ENCODE measurements around the gene AFAP1. TPM values are rescaled to one million over a fixed set of nuclear protein-coding genes. Genes with fewer than 3 reads are reported as not detected.

AFAP1 gene
- total and polyA plus RNA-seq, 2 experiments from 2014 or later, result 10.5 to 31.9 TPM

DNA sequence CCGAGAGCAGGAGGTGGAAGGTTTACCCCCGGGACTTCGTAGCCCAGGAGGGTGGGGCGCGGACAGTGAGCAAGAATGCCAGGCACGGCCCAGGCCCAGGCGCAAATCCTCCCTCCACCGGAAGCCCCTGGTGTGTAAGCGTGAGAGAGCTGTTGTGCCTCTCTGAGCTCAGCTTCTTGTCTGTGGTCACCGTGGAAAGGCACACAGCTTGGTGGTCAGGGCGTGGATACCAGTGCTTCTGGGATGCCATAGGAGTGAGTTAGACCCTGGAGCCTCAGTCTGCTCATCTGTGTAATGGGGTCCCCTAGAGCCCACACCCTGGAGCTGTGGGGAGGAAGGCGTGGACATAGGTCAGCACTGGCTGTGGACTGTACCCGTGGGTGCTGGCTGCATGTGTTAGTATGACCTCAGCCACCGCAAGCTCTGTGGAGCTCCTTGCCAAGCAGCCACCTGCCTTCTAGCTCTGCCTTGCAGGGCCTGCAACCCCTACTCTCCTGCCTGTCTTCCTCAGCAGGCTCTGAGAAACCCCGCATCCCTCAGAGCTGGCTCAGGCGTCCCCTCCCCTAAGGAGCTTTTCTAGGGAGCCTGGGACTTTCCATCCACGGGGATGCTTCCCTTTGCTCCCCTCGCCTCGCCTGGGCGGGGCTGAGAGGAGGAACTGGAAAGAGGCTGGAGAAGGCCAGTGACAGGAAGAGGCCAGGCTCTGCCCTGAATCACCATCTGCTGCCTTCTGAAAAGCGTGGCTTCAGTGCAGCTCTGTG, 28.0 kb upstream of the AFAP1 start:
- DNase-seq (ENCODE audit: low read depth in 1 of 2, low spot score in 1 of 2), result peak in 1 of 2 donors; percentile 62
- Histone ChIP-seq H3K9me3 (ENCODE audit: low read depth) (no peaks in the 10 kb centered on the region), H3K4me1 (ENCODE audit: low read depth) (peaks cover 18% of the 10 kb centered on the region), H3K27ac (no peak overlapping the region), H3K36me3 (no peaks in the 10 kb centered on the region), H3K4me3 (no peak overlapping the region), H3K27me3 (no peaks in the 10 kb centered on the region)
- TF ChIP-seq, protein P1, sequence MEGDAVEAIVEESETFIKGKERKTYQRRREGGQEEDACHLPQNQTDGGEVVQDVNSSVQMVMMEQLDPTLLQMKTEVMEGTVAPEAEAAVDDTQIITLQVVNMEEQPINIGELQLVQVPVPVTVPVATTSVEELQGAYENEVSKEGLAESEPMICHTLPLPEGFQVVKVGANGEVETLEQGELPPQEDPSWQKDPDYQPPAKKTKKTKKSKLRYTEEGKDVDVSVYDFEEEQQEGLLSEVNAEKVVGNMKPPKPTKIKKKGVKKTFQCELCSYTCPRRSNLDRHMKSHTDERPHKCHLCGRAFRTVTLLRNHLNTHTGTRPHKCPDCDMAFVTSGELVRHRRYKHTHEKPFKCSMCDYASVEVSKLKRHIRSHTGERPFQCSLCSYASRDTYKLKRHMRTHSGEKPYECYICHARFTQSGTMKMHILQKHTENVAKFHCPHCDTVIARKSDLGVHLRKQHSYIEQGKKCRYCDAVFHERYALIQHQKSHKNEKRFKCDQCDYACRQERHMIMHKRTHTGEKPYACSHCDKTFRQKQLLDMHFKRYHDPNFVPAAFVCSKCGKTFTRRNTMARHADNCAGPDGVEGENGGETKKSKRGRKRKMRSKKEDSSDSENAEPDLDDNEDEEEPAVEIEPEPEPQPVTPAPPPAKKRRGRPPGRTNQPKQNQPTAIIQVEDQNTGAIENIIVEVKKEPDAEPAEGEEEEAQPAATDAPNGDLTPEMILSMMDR (IDR thresholded peaks at IDR 0.05; ENCODE audit: low read depth, low read length), result no peak

GRCh38 chr4:7967063-7967440, 27.4 kb upstream of the AFAP1 start:
- Histone ChIP-seq H3K4me3 (no peak overlapping the region), H3K27ac (no peak overlapping the region), H3K36me3 (no peaks in the 10 kb centered on the region), H3K27me3 (no peaks in the 10 kb centered on the region), H3K9me3 (ENCODE audit: low read depth) (no peaks in the 10 kb centered on the region), H3K4me1 (ENCODE audit: low read depth) (peaks cover 18% of the 10 kb centered on the region)
- no peak for DNase-seq (ENCODE audit: low read depth in 1 of 2, low spot score in 1 of 2)
- TF ChIP-seq, protein P1 (IDR thresholded peaks at IDR 0.05; ENCODE audit: low read depth, low read length), result no peak

GRCh38 chr4:7966281-7967062, 26.8 kb upstream of the AFAP1 start:
- H3K27ac ChIP-seq, result no peak overlapping the region
- peaks cover 18% of the 10 kb centered on the region for H3K4me1 ChIP-seq (ENCODE audit: low read depth)
- TF ChIP-seq, protein P1 (IDR thresholded peaks at IDR 0.05; ENCODE audit: low read depth, low read length), result no peak
- H3K36me3 ChIP-seq, result no peaks in the 10 kb centered on the region
- H3K9me3 ChIP-seq (ENCODE audit: low read depth), result no peaks in the 10 kb centered on the region
- no peaks in the 10 kb centered on the region for H3K27me3 ChIP-seq
- no peak overlapping the region for H3K4me3 ChIP-seq
- no peak for DNase-seq (ENCODE audit: low read depth in 1 of 2, low spot score in 1 of 2)

- Histone ChIP-seq H3K9me3 (ENCODE audit: low read depth) (no peaks in the 10 kb centered on the region), H3K27ac (no peak overlapping the region), H3K36me3 (no peaks in the 10 kb centered on the region), H3K27me3 (no peaks in the 10 kb centered on the region), H3K4me1 (ENCODE audit: low read depth) (peaks cover 21% of the 10 kb centered on the region), H3K4me3 (no peak overlapping the region)
- DNase-seq (ENCODE audit: low read depth in 1 of 2, low spot score in 1 of 2), result peak in 1 of 2 donors; percentile 92
- TF ChIP-seq, protein P1 (IDR thresholded peaks at IDR 0.05; ENCODE audit: low read depth, low read length), result no peak
Measured at GRCh38 chr4:7964890-7965662, 25.4 kb upstream of the AFAP1 start.

DNA sequence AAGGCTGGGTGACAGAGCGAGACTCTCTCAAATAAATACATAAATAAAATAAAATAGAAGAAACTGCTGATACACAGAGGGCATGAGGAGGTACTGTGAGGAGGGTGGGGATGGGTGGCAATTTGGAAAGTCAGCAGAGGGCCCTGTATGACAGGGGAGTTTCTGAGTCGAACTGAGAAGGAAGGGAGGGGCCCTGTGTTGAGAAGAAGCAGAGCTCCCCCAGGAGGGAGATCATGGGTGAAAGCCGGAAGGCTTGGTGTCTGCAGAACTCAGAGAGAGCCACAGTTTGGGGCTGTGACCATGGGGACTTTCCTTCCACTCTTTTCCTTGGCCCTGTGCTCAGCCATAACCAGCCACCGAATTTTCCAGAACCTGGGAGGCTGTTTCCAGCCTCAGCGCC, 24.8 kb upstream of the AFAP1 start:
- DNase-seq (ENCODE audit: low read depth in 1 of 2, low spot score in 1 of 2), result no peak
- Histone ChIP-seq H3K27ac (no peak overlapping the region), H3K36me3 (no peaks in the 10 kb centered on the region), H3K4me1 (ENCODE audit: low read depth) (peaks cover 15% of the 10 kb centered on the region), H3K4me3 (no peak overlapping the region), H3K9me3 (ENCODE audit: low read depth) (no peaks in the 10 kb centered on the region), H3K27me3 (no peaks in the 10 kb centered on the region)
- TF ChIP-seq, protein P1 (IDR thresholded peaks at IDR 0.05; ENCODE audit: low read depth, low read length), result no peak

All from cardiac muscle cell (in vitro differentiated cells and primary cell).